Body of pancreas (tissue), 4 donors: ENCODE results near the gene ARMC10.
"Not testable (repeated sequence)": the region's sequence is repeated elsewhere in the genome, so short reads cannot be mapped to it uniquely, and the experiment has no call there.

Source experiments
- CTCF ChIP-seq, 7 experiments: fragments of 450-650 bp in 4 of 7; fragments of 200-600 bp in 3 of 7; sonication (generic) in 3 of 7; IDR thresholded peaks; one replicate each; pipeline ENCODE4 v1.5.1; 2016 to 2019; ENCODE audit warnings: antibody characterized with exemption in 7 of 7
- POLR2A ChIP-seq, 3 donors: fragments of 450-650 bp; IDR thresholded peaks; one replicate each; pipeline ENCODE4 v1.6.1; 2016; ENCODE audit warnings: antibody characterized with exemption in 3 of 3, mild to moderate bottlenecking in 2 of 3

- not testable (repeated sequence) for TF ChIP-seq CTCF, POLR2A (IDR thresholded peaks at IDR 0.05)
Measured at GRCh38 chr7:103034318-103034717, 40.6 kb upstream of the ARMC10 start.
